GM20000 (cell line): ENCODE results near the gene DMD.

Experiments
- DNase-seq: peaks from one replicate; pipeline ENCODE4 v3.0.0; 2012; ENCODE audit warnings: low spot score
- CTCF ChIP-seq: IDR thresholded peaks from 2 replicates; pipeline ENCODE4 v1.5.1; 2012; ENCODE audit warnings: mild to moderate bottlenecking, control low read depth; ENCODE audit errors: extremely low read depth, missing control alignments

The DMD gene

GRCh38 chrX:31190221-31190975 is 2021.0 kb downstream of the DMD start:
- TF ChIP-seq CTCF = no peak
- no peak for DNase-seq

- no peak for TF ChIP-seq CTCF
- no peak for DNase-seq
These were observed 2024.5 kb downstream of the DMD start for GRCh38 chrX:31186693-31187338.

- no peak for DNase-seq
- TF ChIP-seq CTCF = no peak
These were observed 2025.5 kb downstream of the DMD start for GRCh38 chrX:31185884-31186283.

GRCh38 chrX:31181377-31182000 is 2029.9 kb downstream of the DMD start:
- no peak for DNase-seq
- TF ChIP-seq CTCF = no peak

- no peak for DNase-seq
- TF ChIP-seq CTCF = no peak
These were observed 2032.1 kb downstream of the DMD start for GRCh38 chrX:31179203-31179602.

- DNase-seq = no peak
- TF ChIP-seq CTCF = no peak
These were observed 2032.6 kb downstream of the DMD start for GRCh38 chrX:31178769-31179125.

- no peak for DNase-seq
- no peak for TF ChIP-seq CTCF
These were observed 2033.1 kb downstream of the DMD start for GRCh38 chrX:31178064-31178768.
